Spleen (tissue), 11 donors: ENCODE results near the gene RNF222. TPM values are rescaled to one million over a fixed set of nuclear protein-coding genes. Genes with fewer than 3 reads are reported as not detected.
"Not testable (repeated sequence)": the region's sequence is repeated elsewhere in the genome, so short reads cannot be mapped to it uniquely, and the experiment has no call there.

ENCODE experiments used
- DNase-seq: peaks from one replicate; pipeline ENCODE4 v3.0.0-alpha.2; 2020
- H3K27ac ChIP-seq, 8 donors: fragments of 200-600 bp; sonication (generic) in 7 of 8; 1 replicate in 4 of 8; 2 replicates in 4 of 8; pipeline versions ENCODE4 v1.5.0 to v1.8.0; 2016 to 2021; ENCODE audit warnings: inconsistent platforms in 4 of 8, mild to moderate bottlenecking in 4 of 8, moderate library complexity in 1 of 8
- H3K27me3 ChIP-seq, 7 donors: fragments of 200-600 bp; sonication (generic) in 6 of 7; replicated peaks in 1 of 7; 1 replicate in 4 of 7; 2 replicates in 3 of 7; pipeline versions ENCODE4 v1.5.0 to v1.8.0; 2016 to 2021; ENCODE audit warnings: inconsistent platforms in 3 of 7, mild to moderate bottlenecking in 1 of 7
- H3K36me3 ChIP-seq, 6 donors: fragments of 200-600 bp; sonication (generic) in 5 of 6; 1 replicate in 4 of 6; 2 replicates in 2 of 6; pipeline versions ENCODE4 v1.5.0 to v1.8.0; 2016 to 2021; ENCODE audit warnings: inconsistent platforms in 2 of 6
- H3K4me1 ChIP-seq, 6 donors: fragments of 200-600 bp; sonication (generic) in 5 of 6; 1 replicate in 3 of 6; 2 replicates in 3 of 6; pipeline versions ENCODE4 v1.5.0 to v1.8.0; 2016 to 2021; ENCODE audit warnings: inconsistent platforms in 3 of 6
- H3K4me3 ChIP-seq, 8 donors: fragments of 200-600 bp; sonication (generic) in 7 of 8; 1 replicate in 4 of 8; 2 replicates in 4 of 8; pipeline versions ENCODE4 v1.5.0 to v1.8.0; 2016 to 2021; ENCODE audit warnings: inconsistent platforms in 4 of 8, mild to moderate bottlenecking in 4 of 8, moderate library complexity in 2 of 8
- H3K9me3 ChIP-seq, 8 donors: fragments of 200-600 bp; sonication (generic) in 7 of 8; 1 replicate in 4 of 8; 2 replicates in 4 of 8; pipeline versions ENCODE4 v1.5.0 to v1.8.0; 2016 to 2021; ENCODE audit warnings: inconsistent platforms in 4 of 8
- CTCF ChIP-seq, 11 experiments: fragments of 200-600 bp in 7 of 11; fragments of 450-650 bp in 4 of 11; sonication (generic) in 4 of 11; IDR thresholded peaks in 8 of 11; conservative IDR thresholded peaks in 3 of 11; 1 replicate in 7 of 11; 2 replicates in 4 of 11; pipeline versions ENCODE4 v1.4.0 to v1.8.0; 2016 to 2021; ENCODE audit warnings: antibody characterized with exemption in 11 of 11, inconsistent platforms in 4 of 11, mild to moderate bottlenecking in 1 of 11
- POLR2A ChIP-seq, 3 donors: fragments of 450-650 bp; IDR thresholded peaks; one replicate each; pipeline ENCODE4 v1.5.1; 2017; ENCODE audit warnings: antibody characterized with exemption in 3 of 3, mild to moderate bottlenecking in 1 of 3
- POLR2AphosphoS5 ChIP-seq, 3 donors: sonication (generic); formaldehyde crosslinking; IDR thresholded peaks; one replicate each; pipeline ENCODE4 v1.5.1; 2017; ENCODE audit warnings: antibody characterized with exemption in 3 of 3
- WGBS, 5 donors: extraction: QIAGEN DNeasy Blood & Tissue Kit in 3 of 5; methylation state at CpG; one replicate each; pipeline versions ENCODE4 v1.1.5 to v1.1.7; 2013 to 2018; 5-methylcytosine and 5-hydroxymethylcytosine counted together
- intact Hi-C: fragments of 100-400 bp; cut with DNase I; formaldehyde crosslinking; loops from one replicate; pipeline ENCODE4 v1.15.0; 2023; ENCODE audit warnings: low total_unique reads
- polyA plus RNA-seq, 3 donors: library from polyadenylated mRNA; stranded (reverse); fragments of 200-250 nt; gene quantifications; one replicate each; pipeline ENCODE4 v1.2.1, GENCODE V29; 2013
- total RNA-seq, 7 donors: library from RNA; depleted of rRNA in 3 of 7; stranded (reverse); fragments of >200 nt in 3 of 7; fragmentation: NEBNext Ultra II Directional in 4 of 7; extraction: Animal tissue kit (Norgen Biotek cat#: 25700) in 4 of 7; gene quantifications; one replicate each; pipeline versions ENCODE4 v1.1.0 to v1.2.1, GENCODE V29; 2016 to 2021
- donor health status: healthy with polysubstance abuse.
- donor health status: DM: no; HTN: no; CAD: no; lungs with moderate emphysema.
- donor health status: DM: no; HTN: no; CAD: no.
- donor health status: Bipolar disorder and iron deficiency.
- donor health status: healthy.
- donor health status: DM: no; HTN: no; CAD: no.
- donor health status: DM: yes; HTN: yes; CAD: no.

RNF222 gene
- total and polyA plus RNA-seq, 10 donors, result 0.03 to 0.05 TPM; not detected in 8

DNA sequence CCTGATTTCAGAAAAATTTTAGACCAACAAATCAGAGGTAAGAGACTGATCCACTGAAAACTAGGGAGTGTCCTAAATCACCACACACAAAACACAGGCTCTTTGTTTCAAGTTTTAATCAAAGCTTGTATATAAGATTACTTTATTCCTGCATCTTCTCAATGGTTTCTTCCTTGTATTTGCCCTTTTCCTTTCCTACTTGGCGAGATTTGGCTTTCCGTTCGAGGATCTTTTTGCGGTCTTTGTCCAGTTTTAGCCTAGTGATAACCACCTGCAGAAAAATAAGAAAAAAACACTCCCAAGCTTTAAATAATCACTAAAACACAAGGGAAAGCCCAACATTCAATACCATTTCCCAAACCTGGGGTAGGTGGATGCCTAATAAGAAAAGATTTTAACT, 20.2 kb downstream of the RNF222 start:
- Histone ChIP-seq H3K27ac (peak overlapping the region in 5 of 8 donors; percentile 86 to 91 (median 87)), H3K36me3 (peaks cover 0 to 54% (median 49%) of the 10 kb centered on the region in 6 donors), H3K27me3 (no peaks in the 10 kb centered on the region), H3K4me1 (peaks cover 34 to 73% (median 62%) of the 10 kb centered on the region in 6 donors), H3K4me3 (no peak overlapping the region), H3K9me3 (no peaks in the 10 kb centered on the region)
- WGBS, 5 donors, result 85 to 95% (median 92%) methylated on average over 4 of the region's 4 CpGs
- TF ChIP-seq POLR2AphosphoS5 (IDR thresholded peaks at IDR 0.05) (no peak), CTCF (IDR thresholded peaks at IDR 0.05 in 8 of 11, conservative IDR thresholded peaks at IDR 0.05 in 3 of 11) (no peak), POLR2A (IDR thresholded peaks at IDR 0.05) (no peak)
- intact Hi-C loops, result no loop called here
- no peak for DNase-seq

- peak; percentile 98 for DNase-seq
- TF ChIP-seq CTCF (IDR thresholded peaks at IDR 0.05 in 8 of 11, conservative IDR thresholded peaks at IDR 0.05 in 3 of 11) (peak; percentile 42 to 85 (median 73)), POLR2AphosphoS5 (IDR thresholded peaks at IDR 0.05) (peak; percentile 90 to 96 (median 91)), POLR2A (IDR thresholded peaks at IDR 0.05) (peak in 2 of 3 donors; percentile 23 to 47)
- Histone ChIP-seq H3K27me3 (no peaks in the 10 kb centered on the region), H3K36me3 (peaks cover 0 to 55% (median 45%) of the 10 kb centered on the region in 6 donors), H3K27ac (peak within 1 kb of the TSS; percentile 83 to 91 (median 86)), H3K4me1 (peaks cover 25 to 64% (median 52%) of the 10 kb centered on the region in 6 donors), H3K9me3 (no peaks in the 10 kb centered on the region), H3K4me3 (peak within 1 kb of the TSS; percentile 55 to 79 (median 68))
- intact Hi-C loops, result no loop called here
- 1 to 3% (median 2%) methylated on average over 24 to 41 of the region's 41 CpGs for WGBS, 5 donors
These were observed 21.2 kb downstream of the RNF222 start, which contains the start of gene KRABD2 for GRCh38 chr17:8376271-8377067. Gene KRABD2, minus strand, starts transcription at chr17:8376704.

DNA sequence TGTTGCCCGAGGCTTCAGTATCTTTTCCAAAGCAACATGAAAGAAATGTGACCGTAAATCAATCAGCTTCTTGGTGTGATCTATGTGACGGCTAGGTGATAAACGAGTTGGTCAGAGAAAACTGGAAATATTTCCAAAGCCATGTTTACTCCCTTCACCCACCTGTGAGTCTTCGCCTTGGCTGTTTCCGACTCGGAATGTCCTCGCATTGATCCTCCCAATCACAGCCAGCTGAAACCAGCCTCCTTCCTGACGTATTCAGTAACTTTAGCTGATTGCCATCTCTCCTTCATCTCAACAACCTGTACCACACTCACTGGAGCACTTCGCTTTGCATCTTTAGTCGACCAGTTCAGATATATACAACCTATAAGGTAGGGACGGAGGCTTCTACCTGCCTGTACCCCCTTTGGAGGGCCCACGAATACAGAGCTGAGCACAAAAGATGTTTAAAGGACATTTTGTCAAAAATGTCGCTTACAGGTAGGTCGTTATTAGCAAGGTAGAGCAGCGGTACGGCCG, 21.8 kb downstream of the RNF222 start:
- H3K27ac ChIP-seq, result peak overlapping the region in 7 of 8 donors; percentile 83 to 91 (median 86)
- 29 to 39% (median 36%) methylated on average over 18 of the region's 18 CpGs for WGBS, 5 donors

DNA sequence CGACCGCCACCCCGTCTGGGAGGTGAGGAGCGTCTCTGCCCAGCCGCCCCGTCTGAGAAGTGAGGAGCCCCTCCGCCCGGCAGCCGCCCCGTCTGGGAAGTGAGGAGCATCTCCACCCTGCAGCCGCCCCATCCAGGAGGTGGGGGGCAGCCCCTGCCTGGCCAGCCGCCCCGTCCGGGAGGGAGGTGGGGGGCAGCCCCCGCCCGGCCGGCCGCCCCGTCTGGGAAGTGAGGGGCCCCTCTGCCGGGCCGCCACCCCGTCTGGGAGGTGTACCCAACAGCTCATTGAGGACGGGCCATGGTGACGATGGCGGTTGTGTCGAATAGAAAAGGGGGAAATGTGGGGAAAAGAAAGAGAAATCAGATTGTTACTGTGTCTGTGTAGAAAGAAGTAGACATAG, 23.8 kb downstream of the RNF222 start:
- intact Hi-C loops, DNase-seq: not testable (repeated sequence)
- WGBS, 5 donors, result 94 to 97% (median 96%) methylated on average over 12 to 26 of the region's 26 CpGs

More for the DNA sequence above, 21.8 kb downstream of the RNF222 start:
- H3K27me3 ChIP-seq, result no peaks in the 10 kb centered on the region
- H3K36me3 ChIP-seq, result peaks cover 0 to 55% (median 39%) of the 10 kb centered on the region in 6 donors
- H3K4me1 ChIP-seq, result peaks cover 18 to 57% (median 46%) of the 10 kb centered on the region in 6 donors
- H3K9me3 ChIP-seq, result no peaks in the 10 kb centered on the region
- TF ChIP-seq POLR2A (IDR thresholded peaks at IDR 0.05), result no peak
- no peak for TF ChIP-seq CTCF (IDR thresholded peaks at IDR 0.05 in 8 of 11, conservative IDR thresholded peaks at IDR 0.05 in 3 of 11)
- no peak for TF ChIP-seq POLR2AphosphoS5 (IDR thresholded peaks at IDR 0.05)
- DNase-seq, result no peak
- peak overlapping the region; percentile 55 to 79 (median 68) for H3K4me3 ChIP-seq
- intact Hi-C loops, result no loop called here

More for the DNA sequence above, 23.8 kb downstream of the RNF222 start:
- not testable (repeated sequence) for H3K27me3 ChIP-seq, H3K9me3 ChIP-seq, H3K4me3 ChIP-seq, H3K27ac ChIP-seq
- Histone ChIP-seq H3K4me1 (peaks cover 10 to 50% (median 31%) of the 10 kb centered on the region in 6 donors), H3K36me3 (peaks cover 0 to 51% (median 29%) of the 10 kb centered on the region in 6 donors)
